ENCODE data around the gene OBP2A. TPM values are rescaled to one million over a fixed set of nuclear protein-coding genes. Genes with fewer than 3 reads are reported as not detected.

The OBP2A gene
- total RNA-seq, 1 experiment from 2014 or later = not detected

DNA sequence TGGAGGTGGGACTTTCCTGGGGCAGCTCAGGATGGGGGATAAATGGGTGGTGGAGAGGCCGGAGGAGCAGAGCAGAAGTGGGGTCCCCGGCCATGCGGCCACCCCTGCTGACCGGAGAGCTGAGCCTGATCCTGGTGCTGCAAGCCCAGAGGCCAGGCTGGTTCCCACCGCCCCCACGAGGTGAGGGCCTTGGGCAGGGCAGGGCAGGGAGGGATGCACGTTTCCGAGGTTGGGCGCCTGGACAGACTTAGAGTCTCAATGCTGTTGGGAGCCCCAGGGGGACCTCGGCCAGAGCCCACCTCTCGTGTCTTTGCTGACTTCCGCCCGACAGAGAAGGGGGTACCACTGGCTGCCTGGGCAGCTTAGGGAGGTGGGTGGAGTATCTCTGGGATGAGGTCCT lies 5.5 kb downstream of the OBP2A start:
- DNase-seq (ENCODE audit: low read depth) = no peak

DNA sequence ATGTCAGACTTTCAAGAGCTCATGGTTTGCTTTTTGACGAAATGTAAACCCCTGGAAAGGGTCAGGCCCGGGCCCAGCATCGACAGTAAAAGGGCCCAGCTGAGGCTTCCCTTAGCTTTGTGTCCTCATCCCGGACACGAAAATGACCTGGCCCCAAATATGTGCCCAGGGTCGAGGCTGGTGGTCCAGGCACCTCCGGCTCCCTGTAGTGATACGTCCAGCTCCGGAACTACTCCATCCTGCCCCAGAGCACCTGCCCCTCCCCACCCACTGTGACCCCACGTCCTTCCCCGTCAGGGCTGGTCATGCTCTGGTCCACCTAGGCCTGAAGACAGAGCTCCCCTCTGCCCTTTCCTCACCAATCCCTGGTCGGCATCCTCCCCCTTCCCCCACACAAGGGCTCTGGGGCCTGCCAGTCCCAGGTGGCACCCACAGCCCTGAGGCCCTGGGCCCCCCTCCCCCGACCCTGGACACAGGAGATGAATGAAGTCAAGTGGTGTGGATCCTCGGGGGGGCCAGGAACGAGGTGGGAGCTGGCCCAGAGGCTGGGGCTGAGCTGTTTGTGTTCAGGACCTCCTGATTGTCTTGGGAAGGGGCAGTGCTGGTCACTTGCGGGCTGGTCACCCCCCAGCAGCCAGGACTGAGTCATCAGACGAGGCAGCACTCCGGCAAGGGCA lies 6.2 kb downstream of the OBP2A start:
- DNase-seq (ENCODE audit: low read depth) = no peak

GRCh38 chr9:135552698-135553171 lies 6.8 kb downstream of the OBP2A start:
- no peak for DNase-seq (ENCODE audit: low read depth)

DNA sequence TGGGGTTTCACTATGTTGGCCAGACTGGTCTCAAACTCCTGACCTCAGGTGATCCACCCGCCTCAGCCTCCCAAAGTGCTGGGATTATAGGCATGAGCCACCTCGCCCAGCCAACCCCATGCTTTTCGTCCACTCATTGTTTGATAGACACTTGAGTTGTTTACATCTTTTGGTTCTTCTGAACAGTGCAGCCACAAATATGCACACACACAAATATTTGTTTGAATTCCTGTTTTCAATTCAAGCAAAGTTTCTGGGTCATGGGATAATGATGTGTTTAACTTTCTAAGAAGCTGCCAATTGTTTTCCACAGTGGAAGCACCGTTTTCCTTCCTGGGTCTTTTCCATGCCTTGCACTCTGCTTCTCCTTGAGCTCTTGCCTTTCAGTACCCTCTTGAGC lies 8.8 kb downstream of the OBP2A start:
- peak; percentile 31 for DNase-seq (ENCODE audit: low read depth)

DNA sequence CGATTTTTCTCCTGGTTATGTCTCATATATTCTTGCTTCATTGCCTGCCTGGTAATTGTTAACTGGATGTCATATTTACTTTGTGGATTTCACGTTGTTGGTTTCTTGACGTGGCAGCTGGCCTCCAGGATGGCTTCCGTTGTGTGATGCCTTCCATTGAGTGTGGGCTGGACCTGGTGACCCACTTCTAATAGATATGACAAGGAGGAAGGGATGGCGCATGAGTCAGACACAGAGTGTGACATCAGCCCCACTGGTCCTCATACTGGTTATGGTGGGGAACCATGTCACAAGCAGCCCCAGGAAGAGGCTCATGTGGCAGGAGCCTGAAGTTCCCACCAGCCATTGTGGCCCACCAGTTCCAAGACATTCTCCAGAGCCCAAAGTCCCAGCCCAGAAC lies 9.3 kb downstream of the OBP2A start:
- DNase-seq (ENCODE audit: low read depth) = no peak

DNA sequence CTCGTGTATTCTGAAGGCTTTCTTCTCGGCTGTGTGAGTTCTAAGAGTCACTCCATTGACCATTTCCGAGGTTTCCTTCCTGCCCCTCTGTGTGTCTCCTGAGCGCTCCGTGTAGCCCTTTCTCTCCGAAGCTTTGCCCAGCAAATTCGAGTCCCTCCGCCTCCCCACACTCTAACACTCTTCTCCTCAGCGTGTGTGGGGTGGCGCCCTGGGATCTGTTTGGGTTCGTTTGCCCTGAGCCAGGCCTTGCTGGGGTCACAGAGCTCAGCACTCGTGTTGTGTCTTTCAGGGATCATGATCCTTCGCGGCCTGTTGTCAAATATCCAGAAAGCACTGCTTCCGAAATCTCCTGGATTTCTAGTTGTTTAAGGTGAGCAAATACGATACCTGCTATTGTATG lies 10.0 kb downstream of the OBP2A start:
- DNase-seq (ENCODE audit: low read depth) = no peak

- DNase-seq (ENCODE audit: low read depth) = peak; percentile 26
Measured at GRCh38 chr9:135559606-135560005, 13.7 kb downstream of the OBP2A start.

GRCh38 chr9:135561391-135562234 lies 15.7 kb downstream of the OBP2A start, which contains the start of gene PAEP:
Gene PAEP (plus strand): TSS chr9:135561756.
- DNase-seq (ENCODE audit: low read depth) = peak; percentile 36

DNA sequence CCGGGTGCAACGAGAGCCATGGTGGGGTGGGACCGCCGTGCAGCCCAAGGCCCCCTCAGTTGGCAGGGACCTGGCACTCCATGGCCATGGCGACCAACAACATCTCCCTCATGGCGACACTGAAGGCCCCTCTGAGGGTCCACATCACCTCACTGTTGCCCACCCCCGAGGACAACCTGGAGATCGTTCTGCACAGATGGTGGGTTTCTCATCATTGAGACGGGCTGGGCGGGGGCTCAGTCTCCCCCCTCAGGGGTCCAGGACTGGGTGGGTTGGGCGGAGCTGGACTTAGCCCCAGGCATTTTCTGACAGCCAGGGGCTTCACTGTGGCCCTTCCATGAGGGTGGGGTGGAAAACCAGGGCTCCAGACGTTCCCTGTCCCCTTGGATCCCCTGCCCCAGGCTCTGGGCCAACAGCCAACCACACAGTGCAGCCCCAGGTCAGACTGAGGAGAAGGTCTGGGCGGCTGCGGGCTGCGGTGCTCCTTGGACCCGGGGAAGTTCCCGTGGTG lies 16.4 kb downstream of the OBP2A start:
- DNase-seq (ENCODE audit: low read depth) = no peak

GRCh38 chr9:135563039-135563476 lies 17.1 kb downstream of the OBP2A start:
- DNase-seq (ENCODE audit: low read depth) = no peak

GRCh38 chr9:135563858-135564257 lies 17.9 kb downstream of the OBP2A start:
- DNase-seq (ENCODE audit: low read depth) = no peak

DNA sequence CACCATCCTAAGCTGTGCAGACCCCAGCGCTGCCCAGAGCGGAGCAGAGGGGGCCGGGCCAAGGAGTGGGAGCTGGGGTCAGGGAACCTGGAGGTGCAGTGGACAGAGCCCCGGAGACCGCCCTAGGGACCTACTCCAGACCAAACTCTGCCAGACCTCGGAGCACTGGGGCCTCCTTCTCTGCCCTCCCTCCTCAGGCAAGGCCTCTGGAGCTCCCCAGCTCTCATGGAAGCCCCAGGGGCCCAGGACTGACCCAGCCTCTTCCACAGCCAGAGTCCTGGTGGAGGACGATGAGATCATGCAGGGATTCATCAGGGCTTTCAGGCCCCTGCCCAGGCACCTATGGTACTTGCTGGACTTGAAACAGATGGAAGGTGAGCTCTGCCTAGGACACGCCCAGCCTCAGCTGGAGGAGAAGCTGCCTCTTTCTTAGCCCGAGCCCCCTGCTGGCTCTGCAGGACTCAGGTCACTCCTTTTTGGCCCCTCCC lies 19.3 kb downstream of the OBP2A start:
- no peak for DNase-seq (ENCODE audit: low read depth)

DNA sequence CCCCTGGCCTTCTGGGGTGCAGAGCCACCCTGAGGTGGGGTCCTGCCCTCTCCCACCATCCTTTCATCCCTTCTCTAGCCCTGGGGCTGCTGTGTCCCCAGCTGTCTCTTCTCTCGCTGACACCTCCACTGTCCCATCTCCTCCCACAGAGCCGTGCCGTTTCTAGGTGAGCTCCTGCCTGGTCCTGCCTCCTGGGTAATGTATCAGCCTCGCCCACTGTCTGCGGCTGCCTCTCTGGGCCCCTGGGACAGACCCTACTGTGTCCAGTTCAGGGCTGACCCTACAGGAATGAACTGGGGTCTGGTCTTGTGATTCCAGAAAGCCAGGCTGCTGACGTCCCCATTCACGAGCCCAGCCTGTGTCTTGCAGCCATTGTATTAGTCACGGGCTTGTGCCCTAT lies 19.7 kb downstream of the OBP2A start:
- DNase-seq (ENCODE audit: low read depth) = no peak

- DNase-seq (ENCODE audit: low read depth) = no peak
Measured at GRCh38 chr9:135566552-135566951, 20.6 kb downstream of the OBP2A start.

DNA sequence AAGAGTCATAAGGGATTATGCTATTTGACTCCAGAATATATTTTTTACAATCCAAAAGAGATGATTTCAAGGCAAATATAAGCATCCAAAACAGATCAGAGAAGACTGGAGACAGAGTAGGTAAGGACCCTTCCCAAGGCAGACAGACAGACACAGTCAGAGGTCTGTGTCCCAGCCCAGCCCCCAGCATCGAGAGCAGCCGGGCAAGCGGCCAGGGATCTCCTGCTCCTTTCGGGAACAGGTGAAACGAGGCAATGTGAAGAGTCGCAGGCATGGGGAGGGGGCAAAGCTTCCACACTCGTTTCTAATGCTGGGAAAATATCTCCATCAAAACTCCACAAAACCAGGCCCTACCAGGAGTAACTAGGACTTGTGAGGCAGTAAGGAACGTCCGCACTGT lies 21.4 kb downstream of the OBP2A start:
- no peak for DNase-seq (ENCODE audit: low read depth)

GRCh38 chr9:135568026-135568425 lies 22.1 kb downstream of the OBP2A start:
- no peak for DNase-seq (ENCODE audit: low read depth)

GRCh38 chr9:135570456-135570855 lies 24.5 kb downstream of the OBP2A start:
- DNase-seq (ENCODE audit: low read depth) = no peak

DNA sequence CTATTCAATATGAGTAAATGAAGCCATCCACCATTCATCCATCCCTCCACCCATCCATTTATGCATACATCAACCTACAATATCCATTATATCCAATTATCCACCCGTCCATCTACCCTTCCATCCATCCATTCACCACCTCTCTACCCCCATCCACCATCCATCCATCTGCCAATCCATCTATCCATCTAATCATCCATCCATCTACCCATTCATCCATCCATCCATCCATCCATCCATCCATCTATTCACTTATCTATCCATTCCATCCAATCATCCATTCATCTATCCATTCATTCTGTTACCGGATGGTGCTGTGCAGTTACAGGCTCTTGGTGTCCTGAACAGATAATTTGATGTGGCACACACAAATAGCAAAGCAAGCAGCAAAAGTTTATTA lies 26.3 kb downstream of the OBP2A start:
- no peak for DNase-seq (ENCODE audit: low read depth)

- DNase-seq (ENCODE audit: low read depth) = no peak
Measured at GRCh38 chr9:135573124-135573523, 27.2 kb downstream of the OBP2A start.

DNA sequence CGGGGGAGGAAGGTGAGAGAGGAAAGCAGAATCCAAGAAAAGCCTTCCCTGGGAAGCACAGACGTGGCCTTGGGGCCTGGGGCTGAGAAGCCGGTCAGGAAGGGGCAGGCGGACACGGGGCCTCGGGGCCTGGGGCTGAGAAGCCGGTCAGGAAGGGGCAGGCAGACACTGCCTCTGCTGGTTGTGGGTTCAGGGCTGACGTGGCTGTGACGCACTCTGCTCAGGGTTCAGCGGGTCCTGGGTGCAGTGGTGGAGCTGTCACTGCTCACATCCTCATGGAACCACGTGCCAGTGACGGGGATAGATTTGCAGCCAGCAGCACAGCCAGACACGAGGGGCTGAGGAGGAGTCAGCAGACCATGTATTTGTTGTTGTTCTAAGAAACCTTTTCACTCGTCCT lies 28.4 kb downstream of the OBP2A start:
- peak; percentile 18 for DNase-seq (ENCODE audit: low read depth)

DNA sequence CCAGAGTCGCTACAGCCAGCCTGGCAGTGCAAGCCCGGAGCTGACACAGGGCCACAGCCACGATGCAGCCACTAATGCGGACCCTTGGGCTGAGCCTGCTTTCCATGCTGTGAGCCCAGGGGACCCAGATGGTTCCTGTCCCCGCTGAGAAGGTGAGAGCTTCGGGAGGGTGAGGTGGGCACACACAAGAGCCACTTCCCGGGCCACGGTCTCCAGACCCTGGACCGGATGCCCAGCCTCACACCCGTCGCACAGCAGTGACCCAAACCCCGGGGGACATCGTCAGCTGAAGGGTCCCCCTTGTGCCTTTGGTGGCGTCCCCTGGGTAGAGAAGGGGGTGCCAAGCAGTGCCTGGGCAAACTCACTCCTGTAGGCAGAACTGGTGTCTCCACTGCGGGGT lies 29.0 kb downstream of the OBP2A start:
- no peak for DNase-seq (ENCODE audit: low read depth)

DNA sequence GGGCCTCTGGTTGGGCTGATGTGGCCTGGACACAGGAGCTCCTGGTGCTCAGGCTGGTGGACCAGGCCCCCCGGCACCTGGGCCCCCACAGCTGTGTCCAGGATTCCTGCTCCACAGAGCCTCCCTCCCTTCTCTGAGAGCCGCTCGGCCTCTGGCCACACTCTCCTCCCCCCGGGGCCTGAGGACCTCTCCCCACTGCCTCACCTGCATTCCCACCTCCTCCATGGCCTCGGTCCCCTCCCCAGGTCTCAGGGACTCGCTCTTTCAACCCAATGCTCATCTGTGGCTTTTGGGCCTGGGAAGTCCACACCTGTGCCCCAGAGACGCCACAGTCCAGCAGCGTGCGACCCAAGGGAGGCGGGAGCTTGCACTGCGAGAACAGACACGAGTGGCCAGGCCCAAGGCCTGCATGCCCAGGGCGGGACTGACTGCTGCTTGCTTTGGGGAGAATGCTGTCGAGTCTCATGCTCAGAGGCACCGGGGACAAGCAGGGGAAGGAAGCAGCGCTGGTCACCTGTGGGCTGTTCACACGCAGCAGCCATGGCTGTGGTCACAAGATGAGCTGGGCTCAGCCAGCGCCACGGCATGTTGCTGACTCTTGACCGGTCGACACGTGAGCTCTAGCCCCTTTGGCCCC lies 30.2 kb downstream of the OBP2A start:
- no peak for DNase-seq (ENCODE audit: low read depth)

Data from M059J (cell line).